Hepatocyte (in vitro differentiated cells): ENCODE data around the gene KCNN3. TPM values are rescaled to one million over a fixed set of nuclear protein-coding genes. Genes with fewer than 3 reads are reported as not detected.

Experiments used
- DNase-seq: peaks from one replicate; pipeline ENCODE4 v3.0.0-alpha.2; 2016; ENCODE audit warnings: low spot score
- H2AFZ ChIP-seq: fragments of 200-600 bp; sonication (generic); 2 replicates; pipeline ENCODE4 v1.6.0; 2016; ENCODE audit warnings: antibody characterized with exemption, mild to moderate bottlenecking
- H3K27ac ChIP-seq: fragments of 200-600 bp; sonication (generic); 2 replicates; pipeline ENCODE4 v1.5.1; 2016; ENCODE audit warnings: mild to moderate bottlenecking
- H3K27me3 ChIP-seq: fragments of 200-600 bp; sonication (generic); 2 replicates; pipeline ENCODE4 v1.6.1; 2016
- H3K36me3 ChIP-seq: fragments of 200-600 bp; sonication (generic); replicated peaks from 2 replicates; pipeline ENCODE4 v1.5.1; 2016; ENCODE audit warnings: low read depth; ENCODE audit not compliant: insufficient read depth
- H3K4me1 ChIP-seq: fragments of 200-600 bp; sonication (generic); 2 replicates; pipeline ENCODE4 v1.5.1; 2016; ENCODE audit warnings: mild to moderate bottlenecking, moderate library complexity; ENCODE audit not compliant: insufficient read depth
- H3K4me2 ChIP-seq: fragments of 200-600 bp; sonication (generic); 2 replicates; pipeline ENCODE4 v1.6.0; 2016
- H3K4me3 ChIP-seq: fragments of 200-600 bp; sonication (generic); 2 replicates; pipeline ENCODE4 v1.5.1; 2016; ENCODE audit warnings: mild to moderate bottlenecking
- H3K79me2 ChIP-seq: fragments of 200-600 bp; sonication (generic); 2 replicates; pipeline ENCODE4 v1.6.0; 2017; ENCODE audit warnings: mild to moderate bottlenecking
- H3K9me2 ChIP-seq: fragments of 200-600 bp; sonication (generic); replicated peaks from 2 replicates; pipeline ENCODE4 v1.6.0; 2017; ENCODE audit warnings: mild to moderate bottlenecking; ENCODE audit not compliant: insufficient read depth
- H3K9me3 ChIP-seq: fragments of 200-600 bp; sonication (generic); 2 replicates; pipeline ENCODE4 v1.5.1; 2016; ENCODE audit warnings: low read depth, mild to moderate bottlenecking
- H4K20me1 ChIP-seq: fragments of 200-600 bp; sonication (generic); 2 replicates; pipeline ENCODE4 v1.6.0; 2016; ENCODE audit warnings: mild to moderate bottlenecking; ENCODE audit not compliant: insufficient read depth, poor library complexity, severe bottlenecking
- EZH2 ChIP-seq: fragments of 200-600 bp; sonication (generic); IDR thresholded peaks from 2 replicates; pipeline ENCODE4 v1.6.1; 2016; ENCODE audit warnings: antibody characterized with exemption, mild to moderate bottlenecking, borderline replicate concordance
- EZH2phosphoT487 ChIP-seq: fragments of 200-600 bp; sonication (generic); IDR thresholded peaks from one replicate; pipeline ENCODE4 v1.6.1; 2018; ENCODE audit warnings: antibody characterized with exemption, mild to moderate bottlenecking, low read depth, moderate library complexity; ENCODE audit not compliant: unreplicated experiment, severe bottlenecking
- WGBS: methylation state at CpG from one replicate; pipeline ENCODE4 v1.1.6; 2016; ENCODE audit warnings: low lambda C conversion rate; ENCODE audit errors: missing lambda C conversion rate; 5-methylcytosine and 5-hydroxymethylcytosine counted together
- polyA plus RNA-seq: library from polyadenylated mRNA; unstranded; fragments of >200 nt; fragmentation: Nextera tagmentation; extraction: Ambion mirVana; gene quantifications from 2 replicates; pipeline ENCODE4 v1.2.1, GENCODE V29; 2016
- total RNA-seq: library from RNA; depleted of rRNA; stranded (reverse); fragments of >200 nt; gene quantifications from 2 replicates; pipeline ENCODE4 v1.2.3, GENCODE V29; 2014
- TF ChIP-seq, protein P1 (sequence below): fragments of 200-600 bp; sonication (generic); IDR thresholded peaks from 2 replicates; pipeline ENCODE4 v1.5.1; 2016; ENCODE audit warnings: antibody characterized with exemption, mild to moderate bottlenecking; ENCODE audit not compliant: poor library complexity

The KCNN3 gene
- total and polyA plus RNA-seq, 2 experiments from 2014 or later: 0.56 to 0.67 TPM

DNA sequence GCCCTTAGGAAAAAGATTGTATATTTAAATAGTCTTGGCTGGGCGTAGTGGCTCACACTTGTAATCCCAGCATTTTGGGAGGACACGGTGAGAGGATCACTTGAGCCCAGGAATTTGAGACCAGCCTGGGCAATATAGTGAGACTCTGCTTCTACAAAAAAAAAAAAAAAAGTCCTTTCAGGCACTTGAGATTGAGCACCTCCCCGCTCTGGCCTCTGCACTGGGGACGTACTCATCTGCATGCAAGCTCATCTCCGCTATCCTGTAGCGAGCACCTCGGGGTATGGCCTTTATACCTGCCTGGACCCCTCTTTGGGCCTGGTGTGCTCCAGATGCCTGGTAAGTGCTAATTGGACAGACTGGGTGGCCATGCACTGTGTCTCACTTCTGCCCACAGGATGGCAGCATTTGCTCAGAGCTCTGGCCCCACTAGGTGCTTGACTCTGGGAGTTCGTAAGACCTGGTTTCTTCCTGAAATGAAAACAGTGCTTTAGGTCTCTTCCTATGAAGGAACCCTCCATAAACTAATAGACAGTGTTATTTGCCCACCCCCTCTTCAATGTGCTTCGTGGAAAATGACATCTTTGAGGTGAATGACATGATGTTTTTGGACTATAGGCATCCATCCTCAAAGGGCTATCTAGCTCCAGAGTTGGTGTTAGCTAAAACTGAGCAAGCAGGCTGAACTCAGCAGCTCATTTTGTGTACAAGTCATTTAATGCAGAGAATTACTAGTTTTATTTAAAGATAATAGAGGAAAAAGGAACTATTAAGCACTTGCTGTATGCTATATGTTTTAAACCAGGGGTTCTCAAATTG, 200.4 kb downstream of the KCNN3 start:
- no peaks in the 10 kb centered on the region for H3K4me1 ChIP-seq
- no peak for TF ChIP-seq EZH2
- TF ChIP-seq, protein P1, sequence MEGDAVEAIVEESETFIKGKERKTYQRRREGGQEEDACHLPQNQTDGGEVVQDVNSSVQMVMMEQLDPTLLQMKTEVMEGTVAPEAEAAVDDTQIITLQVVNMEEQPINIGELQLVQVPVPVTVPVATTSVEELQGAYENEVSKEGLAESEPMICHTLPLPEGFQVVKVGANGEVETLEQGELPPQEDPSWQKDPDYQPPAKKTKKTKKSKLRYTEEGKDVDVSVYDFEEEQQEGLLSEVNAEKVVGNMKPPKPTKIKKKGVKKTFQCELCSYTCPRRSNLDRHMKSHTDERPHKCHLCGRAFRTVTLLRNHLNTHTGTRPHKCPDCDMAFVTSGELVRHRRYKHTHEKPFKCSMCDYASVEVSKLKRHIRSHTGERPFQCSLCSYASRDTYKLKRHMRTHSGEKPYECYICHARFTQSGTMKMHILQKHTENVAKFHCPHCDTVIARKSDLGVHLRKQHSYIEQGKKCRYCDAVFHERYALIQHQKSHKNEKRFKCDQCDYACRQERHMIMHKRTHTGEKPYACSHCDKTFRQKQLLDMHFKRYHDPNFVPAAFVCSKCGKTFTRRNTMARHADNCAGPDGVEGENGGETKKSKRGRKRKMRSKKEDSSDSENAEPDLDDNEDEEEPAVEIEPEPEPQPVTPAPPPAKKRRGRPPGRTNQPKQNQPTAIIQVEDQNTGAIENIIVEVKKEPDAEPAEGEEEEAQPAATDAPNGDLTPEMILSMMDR: peak; percentile 85
- no peak overlapping the region for H3K4me2 ChIP-seq
- H3K79me2 ChIP-seq: no peaks in the 10 kb centered on the region
- H3K9me3 ChIP-seq: no peaks in the 10 kb centered on the region
- no peaks in the 10 kb centered on the region for H3K27me3 ChIP-seq
- H4K20me1 ChIP-seq: no peaks in the 10 kb centered on the region
- no peak overlapping the region for H3K4me3 ChIP-seq
- WGBS: 46% methylated on average over 9 of the region's 9 CpGs
- H2AFZ ChIP-seq: no peak overlapping the region
- H3K36me3 ChIP-seq: no peaks in the 10 kb centered on the region
- no peaks in the 10 kb centered on the region for H3K9me2 ChIP-seq
- no peak overlapping the region for H3K27ac ChIP-seq
- DNase-seq: peak; percentile 85

DNA sequence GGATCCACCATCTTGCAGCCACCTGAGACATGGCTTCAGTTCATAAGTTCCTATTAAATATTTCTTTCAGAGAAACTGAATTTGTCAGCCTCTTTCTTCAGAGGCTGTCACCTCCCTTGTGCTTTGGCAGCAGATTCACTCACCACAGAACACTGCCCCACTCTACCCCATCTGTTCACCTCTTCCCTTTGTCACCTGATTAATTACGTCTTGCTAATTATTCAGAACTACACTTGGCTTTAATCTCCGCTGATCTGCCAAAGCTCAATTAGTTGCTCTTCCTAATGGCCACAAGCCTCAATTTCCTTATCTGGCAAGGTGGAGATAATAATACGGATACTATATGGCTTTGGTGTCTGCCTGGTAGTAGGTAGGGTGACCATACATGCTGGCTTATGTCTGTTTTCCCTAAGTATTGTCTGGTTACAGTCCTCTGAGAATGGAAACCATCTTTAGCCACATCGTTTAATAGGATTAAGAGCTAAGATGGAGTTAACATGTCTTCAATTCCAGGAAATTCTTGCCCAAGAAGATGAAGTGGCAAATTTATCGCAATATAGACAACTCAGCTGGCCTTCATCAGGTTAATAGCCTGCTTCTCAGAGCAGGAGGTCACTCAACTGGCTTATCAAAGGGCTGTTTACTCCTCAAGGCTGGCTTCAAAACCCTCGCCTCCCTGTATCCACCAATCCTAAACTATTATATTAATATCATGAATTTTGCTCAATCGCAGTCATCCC, 203.9 kb downstream of the KCNN3 start:
- no peaks in the 10 kb centered on the region for H4K20me1 ChIP-seq
- no peak overlapping the region for H3K4me3 ChIP-seq
- no peak overlapping the region for H3K4me2 ChIP-seq
- TF ChIP-seq, protein P1: no peak
- TF ChIP-seq EZH2phosphoT487: no peak
- TF ChIP-seq EZH2: no peak
- H2AFZ ChIP-seq: no peak overlapping the region
- no peak overlapping the region for H3K27ac ChIP-seq
- no peaks in the 10 kb centered on the region for H3K79me2 ChIP-seq
- H3K4me1 ChIP-seq: no peaks in the 10 kb centered on the region
- no peaks in the 10 kb centered on the region for H3K27me3 ChIP-seq
- DNase-seq: no peak
- no peaks in the 10 kb centered on the region for H3K9me2 ChIP-seq
- 77% methylated on average over 7 of the region's 7 CpGs for WGBS
- no peaks in the 10 kb centered on the region for H3K9me3 ChIP-seq
- no peaks in the 10 kb centered on the region for H3K36me3 ChIP-seq

DNA sequence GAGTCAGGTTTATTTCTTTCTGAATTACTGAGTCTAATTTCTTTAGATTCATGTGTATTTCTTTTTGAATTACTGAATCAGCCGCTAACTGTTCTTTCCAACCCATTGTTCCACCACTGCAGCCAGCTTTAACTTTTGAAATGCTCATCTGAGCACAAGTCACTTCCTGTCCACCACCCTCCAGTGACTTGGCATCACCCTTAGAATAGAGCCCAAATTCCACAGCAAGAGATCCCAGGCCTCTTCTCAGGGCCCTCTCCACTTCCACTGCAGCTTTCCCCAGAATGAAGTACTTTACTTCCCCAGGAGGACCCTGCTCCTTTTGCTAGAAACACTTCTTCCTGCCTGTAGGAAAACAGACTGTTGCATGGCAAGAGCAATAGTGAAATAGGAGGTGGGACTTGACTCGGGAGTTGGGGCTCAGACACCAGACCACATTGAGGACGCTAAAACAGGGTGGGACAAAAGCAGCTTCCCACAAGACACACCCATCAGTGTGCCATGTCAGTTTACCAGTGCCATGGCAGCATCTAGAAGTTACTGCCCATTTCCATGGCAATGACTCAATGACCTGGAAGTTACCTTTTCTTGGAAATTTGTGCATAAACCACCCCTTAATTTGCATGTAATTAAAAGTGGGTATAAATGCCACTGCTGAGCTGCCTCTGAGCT, 205.6 kb downstream of the KCNN3 start:
- 84% methylated on average over 3 of the region's 3 CpGs for WGBS
- TF ChIP-seq, protein P1: no peak
- TF ChIP-seq EZH2 (no peak), EZH2phosphoT487 (no peak)

More for the DNA sequence above, 205.6 kb downstream of the KCNN3 start:
- no peaks in the 10 kb centered on the region for H3K9me2 ChIP-seq
- H3K79me2 ChIP-seq: no peaks in the 10 kb centered on the region
- H4K20me1 ChIP-seq: no peaks in the 10 kb centered on the region
- H3K27ac ChIP-seq: peak overlapping the region; percentile 23
- no peak overlapping the region for H3K4me3 ChIP-seq
- H2AFZ ChIP-seq: no peak overlapping the region
- H3K36me3 ChIP-seq: no peaks in the 10 kb centered on the region
- no peaks in the 10 kb centered on the region for H3K9me3 ChIP-seq
- H3K4me1 ChIP-seq: no peaks in the 10 kb centered on the region
- H3K27me3 ChIP-seq: peaks cover 3% of the 10 kb centered on the region
- DNase-seq: no peak
- H3K4me2 ChIP-seq: no peak overlapping the region
